ENCODE measurements around the gene TUBB2A. TPM values are rescaled to one million over a fixed set of nuclear protein-coding genes. Genes with fewer than 3 reads are reported as not detected.

TUBB2A gene
- total RNA-seq, 1 donor from 2014 or later: 72.7 TPM

- TF ChIP-seq CTCF (IDR thresholded peaks at IDR 0.05) (no peak), POLR2A (IDR thresholded peaks at IDR 0.05) (no peak), POLR2AphosphoS5 (IDR thresholded peaks at IDR 0.05; ENCODE audit: insufficient read depth in 1 of 2, low read depth in 1 of 2) (no peak)
- Histone ChIP-seq H3K27me3 (no peaks in the 10 kb centered on the region), H3K9me3 (no peaks in the 10 kb centered on the region), H3K4me3 (no peak overlapping the region), H3K4me1 (no peaks in the 10 kb centered on the region), H3K36me3 (no peaks in the 10 kb centered on the region), H3K27ac (no peak overlapping the region)
- intact Hi-C loops (cut with DNase I): no loop called here
- DNase-seq (ENCODE audit: extremely low spot score in 2 of 2): no peak
Observed at GRCh38 chr6:3196770-3197169, 39.4 kb upstream of the TUBB2A start.

GRCh38 chr6:3195695-3196497, 38.6 kb upstream of the TUBB2A start:
- TF ChIP-seq CTCF (IDR thresholded peaks at IDR 0.05): no peak
- no peak for TF ChIP-seq POLR2AphosphoS5 (IDR thresholded peaks at IDR 0.05; ENCODE audit: insufficient read depth in 1 of 2, low read depth in 1 of 2)
- no peak for TF ChIP-seq POLR2A (IDR thresholded peaks at IDR 0.05)
- no peak for DNase-seq (ENCODE audit: extremely low spot score in 2 of 2)
- no peaks in the 10 kb centered on the region for H3K4me1 ChIP-seq
- intact Hi-C loops (cut with DNase I): no loop called here
- no peaks in the 10 kb centered on the region for H3K36me3 ChIP-seq
- no peaks in the 10 kb centered on the region for H3K27me3 ChIP-seq
- H3K9me3 ChIP-seq: no peaks in the 10 kb centered on the region
- H3K4me3 ChIP-seq: no peak overlapping the region
- H3K27ac ChIP-seq: no peak overlapping the region

GRCh38 chr6:3195420-3195694, 38.0 kb upstream of the TUBB2A start:
- DNase-seq (ENCODE audit: extremely low spot score in 2 of 2): no peak
- H3K9me3 ChIP-seq: no peaks in the 10 kb centered on the region
- no peak overlapping the region for H3K4me3 ChIP-seq
- H3K4me1 ChIP-seq: no peaks in the 10 kb centered on the region
- TF ChIP-seq CTCF (IDR thresholded peaks at IDR 0.05) (no peak), POLR2AphosphoS5 (IDR thresholded peaks at IDR 0.05; ENCODE audit: insufficient read depth in 1 of 2, low read depth in 1 of 2) (no peak), POLR2A (IDR thresholded peaks at IDR 0.05) (no peak)
- H3K36me3 ChIP-seq: no peaks in the 10 kb centered on the region
- intact Hi-C loops (cut with DNase I): no loop called here
- no peaks in the 10 kb centered on the region for H3K27me3 ChIP-seq
- H3K27ac ChIP-seq: no peak overlapping the region

- Histone ChIP-seq H3K27me3 (no peaks in the 10 kb centered on the region), H3K4me3 (no peak overlapping the region), H3K36me3 (no peaks in the 10 kb centered on the region), H3K27ac (no peak overlapping the region), H3K9me3 (no peaks in the 10 kb centered on the region), H3K4me1 (no peaks in the 10 kb centered on the region)
- DNase-seq (ENCODE audit: extremely low spot score in 2 of 2): no peak
- intact Hi-C loops (cut with DNase I): no loop called here
- TF ChIP-seq CTCF (IDR thresholded peaks at IDR 0.05) (no peak), POLR2A (IDR thresholded peaks at IDR 0.05) (no peak), POLR2AphosphoS5 (IDR thresholded peaks at IDR 0.05; ENCODE audit: insufficient read depth in 1 of 2, low read depth in 1 of 2) (no peak)
Observed at GRCh38 chr6:3194535-3195419, 37.4 kb upstream of the TUBB2A start.
